Ishikawa (cell line): Measurements from ENCODE around the gene URB1.

Experiments
- CEBPB ChIP-seq: IDR thresholded peaks from 2 replicates; pipeline ENCODE4 v1.6.1; 2012
- CREB1 ChIP-seq: IDR thresholded peaks from 2 replicates; pipeline ENCODE4 v1.6.1; 2012; ENCODE audit warnings: low read depth
- EGR1 ChIP-seq: IDR thresholded peaks from 2 replicates; pipeline ENCODE4 v1.6.1; 2012
- EP300 ChIP-seq: IDR thresholded peaks from 2 replicates; pipeline ENCODE4 v1.6.1; 2012; ENCODE audit warnings: borderline replicate concordance
- MAX ChIP-seq: IDR thresholded peaks from 2 replicates; pipeline ENCODE4 v1.6.1; 2012
- NFIC ChIP-seq: IDR thresholded peaks from 2 replicates; pipeline ENCODE4 v1.6.1; 2012
- RAD21 ChIP-seq: IDR thresholded peaks from 2 replicates; pipeline ENCODE4 v1.6.1; 2012; ENCODE audit warnings: low read depth
- REST ChIP-seq: IDR thresholded peaks from 2 replicates; pipeline ENCODE4 v1.6.1; 2012; ENCODE audit warnings: low read depth, mild to moderate bottlenecking
- TAF1 ChIP-seq: IDR thresholded peaks from 2 replicates; pipeline ENCODE4 v1.6.1; 2012; ENCODE audit warnings: low read depth, mild to moderate bottlenecking
- TCF12 ChIP-seq: IDR thresholded peaks from 2 replicates; pipeline ENCODE4 v1.6.1; 2012; ENCODE audit warnings: low read depth
- TEAD4 ChIP-seq: IDR thresholded peaks from 2 replicates; pipeline ENCODE4 v1.6.1; 2012
- USF1 ChIP-seq: IDR thresholded peaks from 2 replicates; pipeline ENCODE4 v1.6.1; 2012
- YY1 ChIP-seq: IDR thresholded peaks from 2 replicates; pipeline ENCODE4 v1.6.1; 2012; ENCODE audit warnings: low read depth
- ZBTB7A ChIP-seq: IDR thresholded peaks from 2 replicates; pipeline ENCODE4 v1.6.1; 2012; ENCODE audit warnings: low read depth

GRCh38 chr21:32261929-32262328, 130.9 kb downstream of the URB1 start:
- TF ChIP-seq TAF1 (no peak), CREB1 (no peak), EP300 (no peak), REST (no peak), MAX (no peak), TEAD4 (no peak), RAD21 (no peak), TCF12 (no peak), YY1 (no peak), CEBPB (no peak), USF1 (no peak), EGR1 (no peak), ZBTB7A (no peak), NFIC (no peak)
